Measurements from ENCODE around the gene BCAP31.

Gene BCAP31

GRCh38 chrX:153727123-153727931, 3.1 kb upstream of the BCAP31 start:
- Histone ChIP-seq H3K27ac (replicated peaks) (peak overlapping the region; percentile 93), H3K4me3 (replicated peaks; ENCODE audit: insufficient read depth, low read length) (peak overlapping the region; percentile 53), H3K27me3 (ENCODE audit: insufficient read depth, poor library complexity, severe bottlenecking) (no peaks in the 10 kb centered on the region)
- peak; percentile 16 to 49 for DNase-seq (ENCODE audit: low read depth in 1 of 2, low spot score in 1 of 2)
- no peak for TF ChIP-seq REST (IDR thresholded peaks at IDR 0.05; ENCODE audit: insufficient replicate concordance, low read depth)

GRCh38 chrX:153726286-153727122, 2.3 kb upstream of the BCAP31 start:
- no peaks in the 10 kb centered on the region for H3K27me3 ChIP-seq (ENCODE audit: insufficient read depth, poor library complexity, severe bottlenecking)
- peak overlapping the region; percentile 53 for H3K4me3 ChIP-seq (replicated peaks; ENCODE audit: insufficient read depth, low read length)
- peak; percentile 63 to 75 for DNase-seq (ENCODE audit: low read depth in 1 of 2, low spot score in 1 of 2)
- TF ChIP-seq GABPA (IDR thresholded peaks at IDR 0.05; ENCODE audit: low read depth) (no peak), SPI1 (IDR thresholded peaks at IDR 0.05; ENCODE audit: borderline replicate concordance, low read depth) (peak; percentile 34; the same call in 1 of the 2 replicates), REST (IDR thresholded peaks at IDR 0.05; ENCODE audit: insufficient replicate concordance, low read depth) (no peak), CTCF (IDR thresholded peaks at IDR 0.05; ENCODE audit: insufficient read depth, low read length) (no peak), POLR2AphosphoS5 (IDR thresholded peaks at IDR 0.05; ENCODE audit: low read depth) (peak; percentile 51; the same call in 1 of the 2 replicates)
- H3K27ac ChIP-seq (replicated peaks): peak overlapping the region; percentile 93

GRCh38 chrX:153725832-153726285, 1.7 kb upstream of the BCAP31 start:
- Histone ChIP-seq H3K27me3 (ENCODE audit: insufficient read depth, poor library complexity, severe bottlenecking) (no peaks in the 10 kb centered on the region), H3K27ac (replicated peaks) (peak overlapping the region; percentile 93), H3K4me3 (replicated peaks; ENCODE audit: insufficient read depth, low read length) (peak overlapping the region; percentile 53)
- DNase-seq (ENCODE audit: low read depth in 1 of 2, low spot score in 1 of 2): no peak
- no peak for TF ChIP-seq POLR2AphosphoS5 (IDR thresholded peaks at IDR 0.05; ENCODE audit: low read depth)
- TF ChIP-seq GABPA (IDR thresholded peaks at IDR 0.05; ENCODE audit: low read depth): no peak
- no peak for TF ChIP-seq CTCF (IDR thresholded peaks at IDR 0.05; ENCODE audit: insufficient read depth, low read length)
- no peak for TF ChIP-seq SPI1 (IDR thresholded peaks at IDR 0.05; ENCODE audit: borderline replicate concordance, low read depth)
- no peak for TF ChIP-seq REST (IDR thresholded peaks at IDR 0.05; ENCODE audit: insufficient replicate concordance, low read depth)

Measured in HL-60 (cell line).